ENCODE data around the gene ADGRA3. TPM values are rescaled to one million over a fixed set of nuclear protein-coding genes. Genes with fewer than 3 reads are reported as not detected.

ADGRA3 gene
- total and polyA plus RNA-seq, 2 of the 13 experiments (the other 11 are each of a cell fraction or from before 2014, with no cell fraction given): 32.2 to 40.8 TPM

DNA sequence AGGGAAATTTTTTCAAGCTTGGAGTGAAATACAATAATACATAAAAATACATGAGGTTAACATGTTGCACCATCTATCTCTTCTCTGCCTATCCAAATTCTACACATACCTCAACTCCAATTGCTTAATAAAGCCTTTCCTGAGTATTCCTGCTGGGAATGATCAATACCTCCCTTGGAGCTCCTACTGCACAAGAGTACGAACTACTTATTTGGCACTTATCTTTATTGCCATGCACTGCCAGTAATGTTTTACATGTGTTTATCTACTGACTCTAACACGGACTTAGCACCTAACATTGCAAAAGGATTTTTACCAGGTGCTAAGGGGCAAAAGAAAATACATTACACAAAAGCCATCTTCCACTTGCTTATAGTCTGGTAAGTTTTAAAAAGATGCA, 80.2 kb downstream of the ADGRA3 start:
- Histone ChIP-seq H3K9me3 (ENCODE audit: low read length) (no peaks in the 10 kb centered on the region), H3K4me2 (ENCODE audit: low read depth, low read length) (no peak overlapping the region), H4K20me1 (ENCODE audit: insufficient read depth, low read length) (no peaks in the 10 kb centered on the region; the same call in 1 of the 2 replicates), H3K9ac (ENCODE audit: insufficient read depth, low read depth, low read length) (no peak overlapping the region), H3K79me2 (ENCODE audit: insufficient read depth, low read length) (no peaks in the 10 kb centered on the region), H3K36me3 (replicated peaks in 1 of 2; ENCODE audit: control insufficient read depth in 1 of 2, insufficient read depth in 2 of 2, low read length in 2 of 2) (peaks cover 2 to 31% of the 10 kb centered on the region in 2 experiments), H3K4me3 (replicated peaks in 1 of 3; ENCODE audit: insufficient read depth in 1 of 3, low read depth in 2 of 3, low read length in 3 of 3) (no peak overlapping the region), H3K27ac (ENCODE audit: extremely low read length, insufficient read depth, low read length) (peak overlapping the region; percentile 25), H3K4me1 (ENCODE audit: insufficient read depth, low read length) (peaks cover 26% of the 10 kb centered on the region), H2AFZ (ENCODE audit: low read length) (no peak overlapping the region), H3K27me3 (ENCODE audit: control insufficient read depth in 1 of 2, insufficient read depth in 2 of 2, low read length in 2 of 2) (no peaks in the 10 kb centered on the region)
- DNase-seq (ENCODE audit: low spot score) (no peak), ATAC-seq (peak; percentile 74), FAIRE-seq (no peak)
- 62% methylated on average over 2 of the region's 2 CpGs for WGBS (ENCODE audit: low lambda C conversion rate)
- in situ Hi-C loops (cut with HindIII; ENCODE audit: extremely low pct_ligation_motif_present, low pct_unique_long_range_greater_than_20kb): no loop called here
- intact Hi-C loops (cut with micrococcal nuclease; ENCODE audit: unreplicated experiment): loop anchor here (1.0 kb wide), 1 partner anchor 172 kb away; no protein-coding TSS in a partner anchor
- POLR2A ChIA-PET: interaction anchor here (1.4 kb wide), 1 partner anchor 79 kb away, joined by 4 read pairs; no protein-coding TSS in a partner anchor
- no TSS peak for BruUV-seq (replicated peaks)
- TF ChIP-seq FIP1L1 (IDR thresholded peaks at IDR 0.05; ENCODE audit: borderline replicate concordance, insufficient read depth, low read depth, low read length): no peak
- TF ChIP-seq CEBPG (CRISPR knock-in tag; IDR thresholded peaks at IDR 0.05): 0 out of 2 replicates have a peak, but pooled peaks have one; percentile 15
- TF ChIP-seq HNF4A (CRISPR knock-in tag; IDR thresholded peaks at IDR 0.05): peak; percentile 30; the same call in 1 of the 2 replicates
- 0 out of 2 replicates have a peak, but pooled peaks have one; percentile 15 for TF ChIP-seq GATAD2A (CRISPR knock-in tag; IDR thresholded peaks at IDR 0.05)
- CTCF ChIA-PET (ENCODE audit: low intra/inter-chr PET ratio, low total read pairs): no interaction called here

DNA sequence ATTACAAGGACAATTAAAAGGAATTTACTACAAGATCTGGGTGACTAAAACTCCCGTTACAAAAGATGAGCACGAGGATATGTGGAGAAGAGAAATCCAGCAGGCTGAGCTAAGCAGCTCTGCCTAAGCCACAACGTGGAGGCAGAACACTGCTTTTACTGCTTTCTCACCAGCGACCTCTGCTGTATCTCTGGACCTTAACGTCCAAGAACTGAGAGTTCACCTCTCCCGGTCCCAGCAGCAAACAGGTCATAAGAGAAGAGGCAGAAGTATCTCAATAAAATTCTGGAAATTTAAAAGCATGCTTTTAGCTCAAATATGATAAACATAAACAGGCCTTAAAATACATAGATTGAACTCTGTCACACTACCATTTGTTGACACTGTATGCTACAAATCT, 81.0 kb downstream of the ADGRA3 start:
- BruUV-seq (replicated peaks): no TSS peak
- no peak overlapping the region for H3K4me2 ChIP-seq (ENCODE audit: low read depth, low read length)
- in situ Hi-C loops (cut with HindIII; ENCODE audit: extremely low pct_ligation_motif_present, low pct_unique_long_range_greater_than_20kb) (no loop called here), intact Hi-C loops (cut with micrococcal nuclease; ENCODE audit: unreplicated experiment) (loop anchor here (1.0 kb wide), 1 partner anchor 172 kb away; no protein-coding TSS in a partner anchor)
- peaks cover 2 to 31% of the 10 kb centered on the region in 2 experiments for H3K36me3 ChIP-seq (replicated peaks in 1 of 2; ENCODE audit: control insufficient read depth in 1 of 2, insufficient read depth in 2 of 2, low read length in 2 of 2)
- no peaks in the 10 kb centered on the region for H3K27me3 ChIP-seq (ENCODE audit: control insufficient read depth in 1 of 2, insufficient read depth in 2 of 2, low read length in 2 of 2)
- peak; percentile 59 for DNase-seq (ENCODE audit: low spot score)
- POLR2A ChIA-PET: interaction anchor here (1.0 to 1.4 kb wide), 2 partner anchors 80 to 81 kb away, joined by 3 to 4 read pairs; no protein-coding TSS in a partner anchor
- no peak overlapping the region for H3K27ac ChIP-seq (ENCODE audit: extremely low read length, insufficient read depth, low read length)
- no peak overlapping the region for H2AFZ ChIP-seq (ENCODE audit: low read length)
- H3K79me2 ChIP-seq (ENCODE audit: insufficient read depth, low read length): no peaks in the 10 kb centered on the region
- no peaks in the 10 kb centered on the region; the same call in 1 of the 2 replicates for H4K20me1 ChIP-seq (ENCODE audit: insufficient read depth, low read length)
- CTCF ChIA-PET (ENCODE audit: low intra/inter-chr PET ratio, low total read pairs): no interaction called here
- no peak overlapping the region for H3K9ac ChIP-seq (ENCODE audit: insufficient read depth, low read depth, low read length)
- H3K9me3 ChIP-seq (ENCODE audit: low read length): no peaks in the 10 kb centered on the region
- FAIRE-seq: peak; percentile 83
- peak; percentile 99 for ATAC-seq
- no peak overlapping the region for H3K4me3 ChIP-seq (replicated peaks in 1 of 3; ENCODE audit: insufficient read depth in 1 of 3, low read depth in 2 of 3, low read length in 3 of 3)
- 37% methylated on average over 6 of the region's 6 CpGs for WGBS (ENCODE audit: low lambda C conversion rate)
- peaks cover 26% of the 10 kb centered on the region for H3K4me1 ChIP-seq (ENCODE audit: insufficient read depth, low read length)
- TF ChIP-seq SP5 (CRISPR knock-in tag; IDR thresholded peaks at IDR 0.05; ENCODE audit: borderline replicate concordance, low read depth): no peak
- no peak for TF ChIP-seq ZFP41 (CRISPR knock-in tag; IDR thresholded peaks at IDR 0.05; ENCODE audit: borderline replicate concordance)
- TF ChIP-seq, protein P1, sequence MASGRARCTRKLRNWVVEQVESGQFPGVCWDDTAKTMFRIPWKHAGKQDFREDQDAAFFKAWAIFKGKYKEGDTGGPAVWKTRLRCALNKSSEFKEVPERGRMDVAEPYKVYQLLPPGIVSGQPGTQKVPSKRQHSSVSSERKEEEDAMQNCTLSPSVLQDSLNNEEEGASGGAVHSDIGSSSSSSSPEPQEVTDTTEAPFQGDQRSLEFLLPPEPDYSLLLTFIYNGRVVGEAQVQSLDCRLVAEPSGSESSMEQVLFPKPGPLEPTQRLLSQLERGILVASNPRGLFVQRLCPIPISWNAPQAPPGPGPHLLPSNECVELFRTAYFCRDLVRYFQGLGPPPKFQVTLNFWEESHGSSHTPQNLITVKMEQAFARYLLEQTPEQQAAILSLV (CRISPR knock-in tag; IDR thresholded peaks at IDR 0.05; ENCODE audit: borderline replicate concordance): no peak
- TF ChIP-seq RAD21 (CRISPR knock-in tag; IDR thresholded peaks at IDR 0.05): peak; percentile 37; the same call in 1 of the 2 replicates
- no peak for TF ChIP-seq ZNF224 (CRISPR knock-in tag; IDR thresholded peaks at IDR 0.05)
- TF ChIP-seq SIX1 (CRISPR knock-in tag; IDR thresholded peaks at IDR 0.05; ENCODE audit: borderline replicate concordance): no peak
- TF ChIP-seq STAG1 (CRISPR knock-in tag; IDR thresholded peaks at IDR 0.05): peak; percentile 55
- 0 out of 2 replicates have a peak, but pooled peaks have one; percentile 7 for TF ChIP-seq SAP130 (CRISPR knock-in tag; IDR thresholded peaks at IDR 0.05; ENCODE audit: low read depth)
- TF ChIP-seq YEATS4 (CRISPR knock-in tag; IDR thresholded peaks at IDR 0.05; ENCODE audit: borderline replicate concordance): no peak
- TF ChIP-seq ZNF891 (CRISPR knock-in tag; IDR thresholded peaks at IDR 0.05): no peak
- TF ChIP-seq, protein P2, sequence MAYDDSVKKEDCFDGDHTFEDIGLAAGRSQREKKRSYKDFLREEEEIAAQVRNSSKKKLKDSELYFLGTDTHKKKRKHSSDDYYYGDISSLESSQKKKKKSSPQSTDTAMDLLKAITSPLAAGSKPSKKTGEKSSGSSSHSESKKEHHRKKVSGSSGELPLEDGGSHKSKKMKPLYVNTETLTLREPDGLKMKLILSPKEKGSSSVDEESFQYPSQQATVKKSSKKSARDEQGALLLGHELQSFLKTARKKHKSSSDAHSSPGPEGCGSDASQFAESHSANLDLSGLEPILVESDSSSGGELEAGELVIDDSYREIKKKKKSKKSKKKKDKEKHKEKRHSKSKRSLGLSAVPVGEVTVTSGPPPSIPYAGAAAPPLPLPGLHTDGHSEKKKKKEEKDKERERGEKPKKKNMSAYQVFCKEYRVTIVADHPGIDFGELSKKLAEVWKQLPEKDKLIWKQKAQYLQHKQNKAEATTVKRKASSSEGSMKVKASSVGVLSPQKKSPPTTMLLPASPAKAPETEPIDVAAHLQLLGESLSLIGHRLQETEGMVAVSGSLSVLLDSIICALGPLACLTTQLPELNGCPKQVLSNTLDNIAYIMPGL (CRISPR knock-in tag; IDR thresholded peaks at IDR 0.05; ENCODE audit: borderline replicate concordance in 1 of 2, low read depth in 1 of 2): 0 out of 4 replicates have a peak, but pooled peaks of 1 of the 2 experiments have one; percentile 50
